ENCODE data around the gene PPM1B. TPM values are rescaled to one million over a fixed set of nuclear protein-coding genes. Genes with fewer than 3 reads are reported as not detected.

Gene PPM1B
- total and polyA plus RNA-seq, 2 of the 13 experiments (the other 11 are each of a cell fraction or from before 2014, with no cell fraction given) = 24.4 to 25.0 TPM

GRCh38 chr2:44269831-44270230, 101.2 kb downstream of the PPM1B start (continued):
- TF ChIP-seq, protein P1, sequence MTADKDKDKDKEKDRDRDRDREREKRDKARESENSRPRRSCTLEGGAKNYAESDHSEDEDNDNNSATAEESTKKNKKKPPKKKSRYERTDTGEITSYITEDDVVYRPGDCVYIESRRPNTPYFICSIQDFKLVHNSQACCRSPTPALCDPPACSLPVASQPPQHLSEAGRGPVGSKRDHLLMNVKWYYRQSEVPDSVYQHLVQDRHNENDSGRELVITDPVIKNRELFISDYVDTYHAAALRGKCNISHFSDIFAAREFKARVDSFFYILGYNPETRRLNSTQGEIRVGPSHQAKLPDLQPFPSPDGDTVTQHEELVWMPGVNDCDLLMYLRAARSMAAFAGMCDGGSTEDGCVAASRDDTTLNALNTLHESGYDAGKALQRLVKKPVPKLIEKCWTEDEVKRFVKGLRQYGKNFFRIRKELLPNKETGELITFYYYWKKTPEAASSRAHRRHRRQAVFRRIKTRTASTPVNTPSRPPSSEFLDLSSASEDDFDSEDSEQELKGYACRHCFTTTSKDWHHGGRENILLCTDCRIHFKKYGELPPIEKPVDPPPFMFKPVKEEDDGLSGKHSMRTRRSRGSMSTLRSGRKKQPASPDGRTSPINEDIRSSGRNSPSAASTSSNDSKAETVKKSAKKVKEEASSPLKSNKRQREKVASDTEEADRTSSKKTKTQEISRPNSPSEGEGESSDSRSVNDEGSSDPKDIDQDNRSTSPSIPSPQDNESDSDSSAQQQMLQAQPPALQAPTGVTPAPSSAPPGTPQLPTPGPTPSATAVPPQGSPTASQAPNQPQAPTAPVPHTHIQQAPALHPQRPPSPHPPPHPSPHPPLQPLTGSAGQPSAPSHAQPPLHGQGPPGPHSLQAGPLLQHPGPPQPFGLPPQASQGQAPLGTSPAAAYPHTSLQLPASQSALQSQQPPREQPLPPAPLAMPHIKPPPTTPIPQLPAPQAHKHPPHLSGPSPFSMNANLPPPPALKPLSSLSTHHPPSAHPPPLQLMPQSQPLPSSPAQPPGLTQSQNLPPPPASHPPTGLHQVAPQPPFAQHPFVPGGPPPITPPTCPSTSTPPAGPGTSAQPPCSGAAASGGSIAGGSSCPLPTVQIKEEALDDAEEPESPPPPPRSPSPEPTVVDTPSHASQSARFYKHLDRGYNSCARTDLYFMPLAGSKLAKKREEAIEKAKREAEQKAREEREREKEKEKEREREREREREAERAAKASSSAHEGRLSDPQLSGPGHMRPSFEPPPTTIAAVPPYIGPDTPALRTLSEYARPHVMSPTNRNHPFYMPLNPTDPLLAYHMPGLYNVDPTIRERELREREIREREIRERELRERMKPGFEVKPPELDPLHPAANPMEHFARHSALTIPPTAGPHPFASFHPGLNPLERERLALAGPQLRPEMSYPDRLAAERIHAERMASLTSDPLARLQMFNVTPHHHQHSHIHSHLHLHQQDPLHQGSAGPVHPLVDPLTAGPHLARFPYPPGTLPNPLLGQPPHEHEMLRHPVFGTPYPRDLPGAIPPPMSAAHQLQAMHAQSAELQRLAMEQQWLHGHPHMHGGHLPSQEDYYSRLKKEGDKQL (CRISPR knock-in tag; IDR thresholded peaks at IDR 0.05; ENCODE audit: low read depth) = no peak
- no peak for TF ChIP-seq ZNF337 (CRISPR knock-in tag; IDR thresholded peaks at IDR 0.05; ENCODE audit: borderline replicate concordance, low read depth)
- TF ChIP-seq, protein P2, sequence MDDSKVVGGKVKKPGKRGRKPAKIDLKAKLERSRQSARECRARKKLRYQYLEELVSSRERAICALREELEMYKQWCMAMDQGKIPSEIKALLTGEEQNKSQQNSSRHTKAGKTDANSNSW (CRISPR knock-in tag; IDR thresholded peaks at IDR 0.05; ENCODE audit: borderline replicate concordance) = no peak
- TF ChIP-seq, protein P3, sequence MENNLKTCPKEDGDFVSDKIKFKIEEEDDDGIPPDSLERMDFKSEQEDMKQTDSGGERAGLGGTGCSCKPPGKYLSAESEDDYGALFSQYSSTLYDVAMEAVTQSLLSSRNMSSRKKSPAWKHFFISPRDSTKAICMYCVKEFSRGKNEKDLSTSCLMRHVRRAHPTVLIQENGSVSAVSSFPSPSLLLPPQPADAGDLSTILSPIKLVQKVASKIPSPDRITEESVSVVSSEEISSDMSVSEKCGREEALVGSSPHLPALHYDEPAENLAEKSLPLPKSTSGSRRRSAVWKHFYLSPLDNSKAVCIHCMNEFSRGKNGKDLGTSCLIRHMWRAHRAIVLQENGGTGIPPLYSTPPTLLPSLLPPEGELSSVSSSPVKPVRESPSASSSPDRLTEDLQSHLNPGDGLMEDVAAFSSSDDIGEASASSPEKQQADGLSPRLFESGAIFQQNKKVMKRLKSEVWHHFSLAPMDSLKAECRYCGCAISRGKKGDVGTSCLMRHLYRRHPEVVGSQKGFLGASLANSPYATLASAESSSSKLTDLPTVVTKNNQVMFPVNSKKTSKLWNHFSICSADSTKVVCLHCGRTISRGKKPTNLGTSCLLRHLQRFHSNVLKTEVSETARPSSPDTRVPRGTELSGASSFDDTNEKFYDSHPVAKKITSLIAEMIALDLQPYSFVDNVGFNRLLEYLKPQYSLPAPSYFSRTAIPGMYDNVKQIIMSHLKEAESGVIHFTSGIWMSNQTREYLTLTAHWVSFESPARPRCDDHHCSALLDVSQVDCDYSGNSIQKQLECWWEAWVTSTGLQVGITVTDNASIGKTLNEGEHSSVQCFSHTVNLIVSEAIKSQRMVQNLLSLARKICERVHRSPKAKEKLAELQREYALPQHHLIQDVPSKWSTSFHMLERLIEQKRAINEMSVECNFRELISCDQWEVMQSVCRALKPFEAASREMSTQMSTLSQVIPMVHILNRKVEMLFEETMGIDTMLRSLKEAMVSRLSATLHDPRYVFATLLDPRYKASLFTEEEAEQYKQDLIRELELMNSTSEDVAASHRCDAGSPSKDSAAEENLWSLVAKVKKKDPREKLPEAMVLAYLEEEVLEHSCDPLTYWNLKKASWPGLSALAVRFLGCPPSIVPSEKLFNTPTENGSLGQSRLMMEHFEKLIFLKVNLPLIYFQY (CRISPR knock-in tag; IDR thresholded peaks at IDR 0.05; ENCODE audit: borderline replicate concordance) = no peak
- TF ChIP-seq MIER2 (CRISPR knock-in tag; IDR thresholded peaks at IDR 0.05) = no peak
- no peak for TF ChIP-seq NFRKB (IDR thresholded peaks at IDR 0.05)
- TF ChIP-seq NR2F1 (CRISPR knock-in tag; IDR thresholded peaks at IDR 0.05) = no peak
- TF ChIP-seq ZMYM2 (CRISPR knock-in tag; IDR thresholded peaks at IDR 0.05) = no peak
- TF ChIP-seq, protein P4, sequence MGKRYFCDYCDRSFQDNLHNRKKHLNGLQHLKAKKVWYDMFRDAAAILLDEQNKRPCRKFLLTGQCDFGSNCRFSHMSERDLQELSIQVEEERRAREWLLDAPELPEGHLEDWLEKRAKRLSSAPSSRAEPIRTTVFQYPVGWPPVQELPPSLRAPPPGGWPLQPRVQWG (CRISPR knock-in tag; IDR thresholded peaks at IDR 0.05; ENCODE audit: borderline replicate concordance, low read depth) = no peak
- no peak for TF ChIP-seq ZNF598 (CRISPR knock-in tag; IDR thresholded peaks at IDR 0.05; ENCODE audit: borderline replicate concordance)
